ENCODE measurements around the gene DDX10. TPM values are rescaled to one million over a fixed set of nuclear protein-coding genes. Genes with fewer than 3 reads are reported as not detected.

The DDX10 gene
- total and polyA plus RNA-seq, 4 donors = 8.0 to 11.8 (median 9.0) TPM

DNA sequence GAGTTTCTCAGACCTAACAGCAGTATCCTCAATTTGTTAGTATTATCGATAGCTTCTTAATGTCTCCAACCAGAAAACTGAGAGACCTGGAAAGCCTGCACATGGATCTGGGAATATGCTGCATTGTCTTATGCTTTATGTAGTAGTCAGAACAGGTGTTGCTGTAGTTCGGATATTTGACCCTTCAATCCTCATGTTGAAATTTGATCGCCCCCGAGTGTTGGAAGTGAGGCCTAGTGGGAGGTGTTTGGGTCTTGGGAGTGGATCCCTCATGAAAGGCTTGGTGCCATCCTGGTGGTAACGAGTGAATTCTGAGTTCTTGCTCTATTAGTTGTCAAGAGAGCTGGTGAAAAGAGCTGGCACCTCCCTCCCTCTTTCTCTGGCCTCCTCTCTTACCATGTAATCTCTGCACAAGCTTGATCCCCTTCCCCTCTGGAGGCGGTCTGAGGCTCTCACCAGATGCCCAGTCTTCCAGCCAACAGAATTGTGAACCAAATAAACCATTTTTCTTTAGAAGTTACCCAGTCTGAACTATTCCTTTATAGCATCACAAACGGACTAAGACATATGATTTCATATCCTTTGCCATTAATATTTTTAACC, 227.1 kb downstream of the DDX10 start:
- no peak for TF ChIP-seq SP1 (IDR thresholded peaks at IDR 0.05)
- TF ChIP-seq RXRA (IDR thresholded peaks at IDR 0.05) = no peak
- TF ChIP-seq, protein P1, sequence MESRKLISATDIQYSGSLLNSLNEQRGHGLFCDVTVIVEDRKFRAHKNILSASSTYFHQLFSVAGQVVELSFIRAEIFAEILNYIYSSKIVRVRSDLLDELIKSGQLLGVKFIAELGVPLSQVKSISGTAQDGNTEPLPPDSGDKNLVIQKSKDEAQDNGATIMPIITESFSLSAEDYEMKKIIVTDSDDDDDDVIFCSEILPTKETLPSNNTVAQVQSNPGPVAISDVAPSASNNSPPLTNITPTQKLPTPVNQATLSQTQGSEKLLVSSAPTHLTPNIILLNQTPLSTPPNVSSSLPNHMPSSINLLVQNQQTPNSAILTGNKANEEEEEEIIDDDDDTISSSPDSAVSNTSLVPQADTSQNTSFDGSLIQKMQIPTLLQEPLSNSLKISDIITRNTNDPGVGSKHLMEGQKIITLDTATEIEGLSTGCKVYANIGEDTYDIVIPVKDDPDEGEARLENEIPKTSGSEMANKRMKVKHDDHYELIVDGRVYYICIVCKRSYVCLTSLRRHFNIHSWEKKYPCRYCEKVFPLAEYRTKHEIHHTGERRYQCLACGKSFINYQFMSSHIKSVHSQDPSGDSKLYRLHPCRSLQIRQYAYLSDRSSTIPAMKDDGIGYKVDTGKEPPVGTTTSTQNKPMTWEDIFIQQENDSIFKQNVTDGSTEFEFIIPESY (IDR thresholded peaks at IDR 0.05) = no peak
- TF ChIP-seq, protein P2, sequence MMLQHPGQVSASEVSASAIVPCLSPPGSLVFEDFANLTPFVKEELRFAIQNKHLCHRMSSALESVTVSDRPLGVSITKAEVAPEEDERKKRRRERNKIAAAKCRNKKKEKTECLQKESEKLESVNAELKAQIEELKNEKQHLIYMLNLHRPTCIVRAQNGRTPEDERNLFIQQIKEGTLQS (IDR thresholded peaks at IDR 0.05) = no peak
- no peak for TF ChIP-seq HNF4A (conservative IDR thresholded peaks at IDR 0.05)
- H3K9ac ChIP-seq (ENCODE audit: low read depth in 1 of 2, low read length in 2 of 2) = no peak overlapping the region
- no peak overlapping the region for H3K4me3 ChIP-seq (ENCODE audit: low read depth in 1 of 3, low read length in 3 of 3)
- no peaks in the 10 kb centered on the region for H3K36me3 ChIP-seq (ENCODE audit: control insufficient read depth in 4 of 4, insufficient read depth in 3 of 4, low read depth in 1 of 4, low read length in 3 of 4)
- DNase-seq (ENCODE audit: low spot score) = no peak
- no peak overlapping the region for H3K27ac ChIP-seq (ENCODE audit: low read depth in 1 of 2, low read length in 2 of 2)
- 97% methylated on average over 7 of the region's 7 CpGs for WGBS
- no peaks in the 10 kb centered on the region for H3K4me1 ChIP-seq (ENCODE audit: control insufficient read depth in 4 of 4, insufficient read depth in 4 of 4, low read length in 3 of 4)
- H3K9me3 ChIP-seq (ENCODE audit: control insufficient read depth in 4 of 4, low read length in 3 of 4) = no peaks in the 10 kb centered on the region
- no peaks in the 10 kb centered on the region for H3K27me3 ChIP-seq (ENCODE audit: control insufficient read depth in 4 of 4, insufficient read depth in 4 of 4, low read length in 3 of 4)

DNA sequence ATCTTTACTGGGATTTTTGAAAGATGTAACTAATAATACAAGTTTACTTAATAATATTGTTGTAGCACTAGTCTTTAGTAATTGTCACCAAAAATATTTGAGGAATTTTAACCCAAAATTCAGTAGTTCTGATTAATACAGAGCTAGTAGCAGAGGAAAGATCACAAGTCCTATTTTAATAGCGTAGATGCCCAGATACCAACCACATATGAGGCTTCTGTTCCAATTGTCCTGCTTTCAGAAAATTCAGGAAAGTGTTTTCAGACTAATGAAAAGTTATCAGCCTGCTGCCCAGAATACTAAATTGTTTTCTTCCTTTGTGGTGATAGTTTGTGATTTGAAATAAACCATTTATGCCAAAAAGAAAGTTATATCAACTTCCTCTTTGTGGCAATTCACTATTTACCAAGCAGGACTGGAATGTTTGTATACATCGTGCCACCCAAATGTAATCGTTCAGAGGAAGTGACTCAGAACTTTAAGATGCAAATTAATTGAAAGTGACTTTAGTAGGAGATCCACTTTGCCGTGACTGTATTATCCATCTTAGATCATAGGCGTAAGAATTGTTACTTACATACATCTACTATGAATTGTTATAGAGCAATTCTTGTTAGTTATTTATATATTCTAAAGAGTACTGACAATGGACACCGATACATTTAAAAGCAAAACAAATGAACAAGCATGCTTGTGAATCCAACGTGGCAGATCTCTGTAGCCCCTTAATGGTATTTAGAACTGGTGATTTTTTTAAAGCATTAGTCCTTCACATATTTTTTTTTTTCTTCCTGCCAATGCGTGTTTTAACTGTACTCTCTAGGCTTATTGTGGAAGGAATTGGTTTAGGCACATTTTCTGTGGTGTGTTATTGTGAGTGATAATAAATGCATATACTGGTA, 231.0 kb downstream of the DDX10 start:
- WGBS = 70% methylated on average over 8 of the region's 8 CpGs
- Histone ChIP-seq H3K4me1 (ENCODE audit: control insufficient read depth in 4 of 4, insufficient read depth in 4 of 4, low read length in 3 of 4) (no peaks in the 10 kb centered on the region), H3K4me3 (ENCODE audit: low read depth in 1 of 3, low read length in 3 of 3) (no peak overlapping the region), H3K27ac (ENCODE audit: low read depth in 1 of 2, low read length in 2 of 2) (no peak overlapping the region), H3K9ac (ENCODE audit: low read depth in 1 of 2, low read length in 2 of 2) (no peak overlapping the region), H3K9me3 (ENCODE audit: control insufficient read depth in 4 of 4, low read length in 3 of 4) (no peaks in the 10 kb centered on the region), H3K36me3 (ENCODE audit: control insufficient read depth in 4 of 4, insufficient read depth in 3 of 4, low read depth in 1 of 4, low read length in 3 of 4) (no peaks in the 10 kb centered on the region), H3K27me3 (ENCODE audit: control insufficient read depth in 4 of 4, insufficient read depth in 4 of 4, low read length in 3 of 4) (no peaks in the 10 kb centered on the region)
- DNase-seq (ENCODE audit: low spot score) = no peak
- no peak for TF ChIP-seq HNF4A (conservative IDR thresholded peaks at IDR 0.05)
- TF ChIP-seq SP1 (IDR thresholded peaks at IDR 0.05) = no peak
- TF ChIP-seq, protein P3, sequence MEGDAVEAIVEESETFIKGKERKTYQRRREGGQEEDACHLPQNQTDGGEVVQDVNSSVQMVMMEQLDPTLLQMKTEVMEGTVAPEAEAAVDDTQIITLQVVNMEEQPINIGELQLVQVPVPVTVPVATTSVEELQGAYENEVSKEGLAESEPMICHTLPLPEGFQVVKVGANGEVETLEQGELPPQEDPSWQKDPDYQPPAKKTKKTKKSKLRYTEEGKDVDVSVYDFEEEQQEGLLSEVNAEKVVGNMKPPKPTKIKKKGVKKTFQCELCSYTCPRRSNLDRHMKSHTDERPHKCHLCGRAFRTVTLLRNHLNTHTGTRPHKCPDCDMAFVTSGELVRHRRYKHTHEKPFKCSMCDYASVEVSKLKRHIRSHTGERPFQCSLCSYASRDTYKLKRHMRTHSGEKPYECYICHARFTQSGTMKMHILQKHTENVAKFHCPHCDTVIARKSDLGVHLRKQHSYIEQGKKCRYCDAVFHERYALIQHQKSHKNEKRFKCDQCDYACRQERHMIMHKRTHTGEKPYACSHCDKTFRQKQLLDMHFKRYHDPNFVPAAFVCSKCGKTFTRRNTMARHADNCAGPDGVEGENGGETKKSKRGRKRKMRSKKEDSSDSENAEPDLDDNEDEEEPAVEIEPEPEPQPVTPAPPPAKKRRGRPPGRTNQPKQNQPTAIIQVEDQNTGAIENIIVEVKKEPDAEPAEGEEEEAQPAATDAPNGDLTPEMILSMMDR (IDR thresholded peaks at IDR 0.05; ENCODE audit: low read depth, low read length, missing input control) = no peak
- TF ChIP-seq EGR1 (IDR thresholded peaks at IDR 0.05; ENCODE audit: low read depth in 2 of 2) = no peak
- no peak for TF ChIP-seq RXRA (IDR thresholded peaks at IDR 0.05)
- TF ChIP-seq NR2F2 (IDR thresholded peaks at IDR 0.05) = no peak
- TF ChIP-seq JUND (IDR thresholded peaks at IDR 0.05) = no peak
- TF ChIP-seq TAF1 (conservative IDR thresholded peaks at IDR 0.05) = no peak
- TF ChIP-seq, protein P1 (IDR thresholded peaks at IDR 0.05) = no peak
- no peak for TF ChIP-seq YY1 (IDR thresholded peaks at IDR 0.05)
